Endodermal cell (in vitro differentiated cells): ENCODE measurements around the gene INPP4A. TPM values are rescaled to one million over a fixed set of nuclear protein-coding genes. Genes with fewer than 3 reads are reported as not detected.

Experiments
- DNase-seq: peaks from one replicate; pipeline ENCODE4 v3.0.0-alpha.2; 2017
- H3K27ac ChIP-seq: 2 replicates; pipeline ENCODE4 v1.5.1; 2013; ENCODE audit warnings: mild to moderate bottlenecking, low read depth, low read length, moderate library complexity
- H3K27me3 ChIP-seq: 2 replicates; pipeline ENCODE4 v1.6.1; 2013; ENCODE audit warnings: mild to moderate bottlenecking, low read length, moderate library complexity; ENCODE audit not compliant: insufficient read depth, control insufficient read depth, poor library complexity, severe bottlenecking
- H3K36me3 ChIP-seq: 2 replicates; pipeline ENCODE4 v1.7.0; 2013; ENCODE audit warnings: mild to moderate bottlenecking, low read length, moderate library complexity; ENCODE audit not compliant: control insufficient read depth, insufficient read depth
- H3K4me1 ChIP-seq: one replicate; pipeline ENCODE4 v1.7.0; 2013; ENCODE audit warnings: low read length; ENCODE audit not compliant: control insufficient read depth, insufficient read depth
- H3K4me3 ChIP-seq: 2 replicates; pipeline ENCODE4 v1.5.1; 2013; ENCODE audit warnings: mild to moderate bottlenecking, low read length, moderate library complexity
- H3K9ac ChIP-seq: 2 replicates; pipeline ENCODE4 v1.6.1; 2013; ENCODE audit warnings: mild to moderate bottlenecking, low read length, moderate library complexity; ENCODE audit not compliant: poor library complexity, severe bottlenecking; ENCODE audit errors: extremely low read depth
- H3K9me3 ChIP-seq: 2 replicates; pipeline ENCODE4 v1.6.1; 2013; ENCODE audit warnings: mild to moderate bottlenecking, low read length, moderate library complexity; ENCODE audit not compliant: control insufficient read depth
- H3K27ac Mint-ChIP-seq: 2 replicates; pipeline ENCODE4 v1.8.0; 2020; ENCODE audit warnings: mixed read lengths
- H3K27me3 Mint-ChIP-seq: 2 replicates; pipeline ENCODE4 v1.8.0; 2021; ENCODE audit warnings: mild to moderate bottlenecking, mixed read lengths; ENCODE audit not compliant: insufficient read depth
- H3K36me3 Mint-ChIP-seq: 2 replicates; pipeline ENCODE4 v1.8.0; 2020; ENCODE audit warnings: low read depth, mixed read lengths
- H3K4me1 Mint-ChIP-seq: 2 replicates; pipeline ENCODE4 v1.8.0; 2020; ENCODE audit warnings: mixed read lengths
- H3K4me3 Mint-ChIP-seq: 2 replicates; pipeline ENCODE4 v1.8.0; 2020; ENCODE audit warnings: mild to moderate bottlenecking, moderate library complexity, mixed read lengths
- H3K9me3 Mint-ChIP-seq: 2 replicates; pipeline ENCODE4 v1.8.0; 2020; ENCODE audit warnings: mild to moderate bottlenecking, mixed read lengths
- WGBS, 2 experiments: methylation state at CpG; one replicate each; pipeline versions ENCODE4 v1.1.5 to v1.1.7; 2013; ENCODE audit warnings: missing lambda C conversion rate in 2 of 2, mixed read lengths in 1 of 2; ENCODE audit not compliant: insufficient coverage in 1 of 2, insufficient read length in 1 of 2; 5-methylcytosine and 5-hydroxymethylcytosine counted together
- total RNA-seq, 2 donors: library from RNA; stranded (reverse); fragmentation: NEBNext Ultra II Directional in 1 of 2; extraction: Animal tissue kit (Norgen Biotek cat#: 25700) in 1 of 2; gene quantifications; 2 replicates in 1 of 2; 3 replicates in 1 of 2; pipeline ENCODE4 v1.2.1, GENCODE V29; 2021
- TF ChIP-seq, protein P1 (sequence below): fragments of 200-600 bp; sonication (generic); conservative IDR thresholded peaks from 2 replicates; pipeline ENCODE4 v1.5.0; 2021; ENCODE audit warnings: antibody characterized with exemption, mild to moderate bottlenecking

Gene INPP4A
- total RNA-seq, 2 donors from 2014 or later, result 84.9 to 94.2 TPM

DNA sequence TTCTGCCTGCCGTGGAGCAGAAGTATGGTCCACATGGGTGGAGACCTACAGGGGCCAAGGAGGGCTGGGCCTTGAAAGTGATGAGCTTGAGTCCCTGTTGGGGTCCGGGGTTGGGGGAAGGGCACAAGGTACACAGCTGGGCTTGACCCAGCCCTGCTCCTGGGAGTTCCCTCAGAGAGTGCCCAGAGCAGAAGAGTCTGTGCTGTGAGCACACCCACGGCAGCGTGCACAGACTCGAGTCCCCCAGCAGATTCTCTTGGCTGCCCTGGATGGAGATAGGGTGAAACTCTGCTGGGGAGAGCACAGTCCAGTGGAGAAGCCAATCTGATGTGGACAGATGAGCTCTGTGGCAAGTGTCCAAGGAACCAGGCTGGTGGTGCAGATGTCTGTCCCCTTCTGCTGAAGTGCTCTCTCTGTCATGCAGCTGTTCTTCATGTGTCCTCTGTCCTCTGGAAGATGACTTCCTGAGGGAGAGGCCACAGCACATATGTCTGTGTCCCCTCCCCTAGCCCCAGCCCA lies 27.5 kb downstream of the INPP4A start:
- TF ChIP-seq, protein P1, sequence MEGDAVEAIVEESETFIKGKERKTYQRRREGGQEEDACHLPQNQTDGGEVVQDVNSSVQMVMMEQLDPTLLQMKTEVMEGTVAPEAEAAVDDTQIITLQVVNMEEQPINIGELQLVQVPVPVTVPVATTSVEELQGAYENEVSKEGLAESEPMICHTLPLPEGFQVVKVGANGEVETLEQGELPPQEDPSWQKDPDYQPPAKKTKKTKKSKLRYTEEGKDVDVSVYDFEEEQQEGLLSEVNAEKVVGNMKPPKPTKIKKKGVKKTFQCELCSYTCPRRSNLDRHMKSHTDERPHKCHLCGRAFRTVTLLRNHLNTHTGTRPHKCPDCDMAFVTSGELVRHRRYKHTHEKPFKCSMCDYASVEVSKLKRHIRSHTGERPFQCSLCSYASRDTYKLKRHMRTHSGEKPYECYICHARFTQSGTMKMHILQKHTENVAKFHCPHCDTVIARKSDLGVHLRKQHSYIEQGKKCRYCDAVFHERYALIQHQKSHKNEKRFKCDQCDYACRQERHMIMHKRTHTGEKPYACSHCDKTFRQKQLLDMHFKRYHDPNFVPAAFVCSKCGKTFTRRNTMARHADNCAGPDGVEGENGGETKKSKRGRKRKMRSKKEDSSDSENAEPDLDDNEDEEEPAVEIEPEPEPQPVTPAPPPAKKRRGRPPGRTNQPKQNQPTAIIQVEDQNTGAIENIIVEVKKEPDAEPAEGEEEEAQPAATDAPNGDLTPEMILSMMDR, result no peak
- Histone ChIP-seq H3K27me3 (no peaks in the 10 kb centered on the region), H3K36me3 (peaks cover 42% of the 10 kb centered on the region), H3K9ac (no peak overlapping the region), H3K4me3 (no peak overlapping the region), H3K9me3 (no peaks in the 10 kb centered on the region), H3K4me1 (peaks cover 2% of the 10 kb centered on the region), H3K27ac (no peak overlapping the region)
- H3K9me3 Mint-ChIP-seq, result no peaks in the 10 kb centered on the region
- H3K4me3 Mint-ChIP-seq, result no peak overlapping the region
- H3K27ac Mint-ChIP-seq, result no peak overlapping the region
- peaks cover 31% of the 10 kb centered on the region for H3K4me1 Mint-ChIP-seq
- 96 to 100% methylated on average over 1 to 5 of the region's 5 CpGs for WGBS, 2 experiments
- no peak for DNase-seq
- H3K36me3 Mint-ChIP-seq, result peaks cover 16% of the 10 kb centered on the region
- H3K27me3 Mint-ChIP-seq, result no peaks in the 10 kb centered on the region

DNA sequence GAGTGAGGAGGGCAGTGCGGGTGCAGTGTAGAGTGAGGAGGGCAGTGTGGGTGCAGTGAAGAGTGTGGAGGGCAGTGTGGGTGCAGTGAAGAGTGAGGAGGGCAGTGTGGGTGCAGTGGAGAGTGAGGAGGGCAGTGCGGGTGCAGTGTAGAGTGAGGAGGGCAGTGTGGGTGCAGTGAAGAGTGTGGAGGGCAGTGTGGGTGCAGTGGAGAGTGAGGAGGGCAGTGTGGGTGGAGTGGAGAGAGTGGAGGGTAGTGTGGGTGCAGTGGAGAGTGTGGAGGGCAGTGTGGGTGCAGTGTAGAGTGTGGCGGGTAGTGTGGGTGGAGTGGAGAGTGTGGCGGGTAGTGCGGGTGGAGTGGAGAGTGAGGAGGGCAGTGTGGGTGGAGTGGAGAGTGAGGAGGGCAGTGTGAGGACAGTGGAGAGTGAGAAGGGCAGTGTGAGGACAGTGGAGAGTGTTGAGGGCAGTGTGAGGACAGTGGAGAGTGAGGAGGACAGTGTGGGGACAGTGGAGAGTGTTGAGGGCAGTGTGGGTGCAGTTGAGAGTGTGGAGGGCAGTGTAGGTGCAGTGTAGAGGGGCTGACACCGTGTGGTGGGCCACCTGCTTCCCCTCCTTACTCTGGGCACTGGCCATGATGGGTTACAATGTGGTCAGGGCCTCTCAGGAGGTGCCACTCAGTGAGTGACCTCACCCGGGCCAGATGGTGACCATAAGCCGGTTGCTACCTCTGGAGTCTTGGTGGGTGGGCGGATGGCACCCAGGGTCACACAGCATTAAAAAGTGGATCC lies 28.5 kb downstream of the INPP4A start:
- peak overlapping the region; percentile 13 for H3K27ac Mint-ChIP-seq
- H3K27me3 ChIP-seq, result no peaks in the 10 kb centered on the region
- peaks cover 27% of the 10 kb centered on the region for H3K4me1 Mint-ChIP-seq
- H3K27ac ChIP-seq, result no peak overlapping the region
- whole genome bisulfite sequencing, 2 experiments, result 90 to 100% methylated on average over 2 to 9 of the region's 9 CpGs
- H3K4me3 Mint-ChIP-seq, result no peak overlapping the region
- H3K27me3 Mint-ChIP-seq, result no peaks in the 10 kb centered on the region
- no peak overlapping the region for H3K4me3 ChIP-seq
- H3K9me3 ChIP-seq, result no peaks in the 10 kb centered on the region
- TF ChIP-seq, protein P1, result no peak
- no peak for DNase-seq
- H3K36me3 Mint-ChIP-seq, result peaks cover 12% of the 10 kb centered on the region
- H3K9me3 Mint-ChIP-seq, result no peaks in the 10 kb centered on the region
- H3K4me1 ChIP-seq, result peaks cover 8% of the 10 kb centered on the region
- peaks cover 45% of the 10 kb centered on the region for H3K36me3 ChIP-seq
- no peak overlapping the region for H3K9ac ChIP-seq

DNA sequence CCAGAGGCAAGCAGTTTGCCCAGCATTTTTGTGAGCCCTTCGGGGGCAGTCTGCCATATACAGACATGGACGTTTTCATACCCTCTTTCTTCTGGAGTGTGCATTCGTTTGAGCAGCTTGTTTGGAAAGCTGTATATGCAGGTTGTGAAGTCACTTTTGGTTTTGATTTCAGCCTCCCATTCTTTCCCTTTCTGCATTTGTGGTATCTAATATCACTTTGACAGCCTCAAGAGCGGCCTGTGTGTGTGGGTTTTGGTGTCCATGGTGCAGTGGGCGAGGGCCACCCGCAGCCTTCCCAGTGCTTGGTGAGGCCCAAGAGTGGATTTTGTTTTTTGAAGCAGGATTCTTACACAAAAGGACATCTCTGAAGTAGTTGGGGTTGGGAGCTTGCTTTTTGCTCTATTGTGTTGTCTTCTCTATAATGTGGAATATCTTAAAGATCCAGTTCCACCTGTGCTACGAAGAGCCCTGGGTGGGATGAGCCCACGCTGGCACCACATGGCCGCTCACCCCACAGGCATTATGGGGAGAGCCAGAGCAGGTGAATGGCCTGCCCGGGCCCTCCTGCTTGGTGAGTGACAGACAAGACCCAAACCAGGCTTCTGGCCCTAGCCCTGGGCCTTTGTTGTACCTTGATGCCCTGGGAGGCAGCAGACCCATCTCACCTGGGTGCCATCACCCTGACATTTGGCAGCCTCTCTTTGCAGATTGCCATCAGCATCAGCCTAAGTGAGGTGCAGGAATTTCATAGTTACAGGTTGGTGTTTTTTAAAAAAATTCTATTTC lies 29.5 kb downstream of the INPP4A start:
- H3K4me3 Mint-ChIP-seq, result no peak overlapping the region
- no peaks in the 10 kb centered on the region for H3K9me3 ChIP-seq
- 93 to 94% methylated on average over 10 of the region's 10 CpGs for WGBS, 2 experiments

More for the DNA sequence above, 29.5 kb downstream of the INPP4A start:
- peaks cover 15% of the 10 kb centered on the region for H3K4me1 ChIP-seq
- H3K36me3 ChIP-seq, result peaks cover 42% of the 10 kb centered on the region
- Mint-ChIP-seq H3K27ac (peak overlapping the region; percentile 56), H3K9me3 (no peaks in the 10 kb centered on the region), H3K36me3 (peaks cover 9% of the 10 kb centered on the region), H3K27me3 (no peaks in the 10 kb centered on the region), H3K4me1 (peaks cover 33% of the 10 kb centered on the region)
- H3K27me3 ChIP-seq, result no peaks in the 10 kb centered on the region
- no peak overlapping the region for H3K4me3 ChIP-seq
- no peak overlapping the region for H3K27ac ChIP-seq
- H3K9ac ChIP-seq, result no peak overlapping the region
- DNase-seq, result no peak
- TF ChIP-seq, protein P1, result no peak
